ENCODE measurements around the gene COL7A1.

GRCh38 chr3:48617559-48617958 lies 22.4 kb upstream of the COL7A1 start:
- TF ChIP-seq CTCF (IDR thresholded peaks at IDR 0.05; ENCODE audit: low read depth, low read length): no peak
- TF ChIP-seq EZH2phosphoT487 (IDR thresholded peaks at IDR 0.05; ENCODE audit: low read depth): no peak

Data from OCI-LY3 (cell line).